ENCODE data around the gene TUBB. TPM values are rescaled to one million over a fixed set of nuclear protein-coding genes. Genes with fewer than 3 reads are reported as not detected.

Gene TUBB
- total and polyA plus RNA-seq, 8 donors = 409 to 1,665 (median 1,126) TPM

DNA sequence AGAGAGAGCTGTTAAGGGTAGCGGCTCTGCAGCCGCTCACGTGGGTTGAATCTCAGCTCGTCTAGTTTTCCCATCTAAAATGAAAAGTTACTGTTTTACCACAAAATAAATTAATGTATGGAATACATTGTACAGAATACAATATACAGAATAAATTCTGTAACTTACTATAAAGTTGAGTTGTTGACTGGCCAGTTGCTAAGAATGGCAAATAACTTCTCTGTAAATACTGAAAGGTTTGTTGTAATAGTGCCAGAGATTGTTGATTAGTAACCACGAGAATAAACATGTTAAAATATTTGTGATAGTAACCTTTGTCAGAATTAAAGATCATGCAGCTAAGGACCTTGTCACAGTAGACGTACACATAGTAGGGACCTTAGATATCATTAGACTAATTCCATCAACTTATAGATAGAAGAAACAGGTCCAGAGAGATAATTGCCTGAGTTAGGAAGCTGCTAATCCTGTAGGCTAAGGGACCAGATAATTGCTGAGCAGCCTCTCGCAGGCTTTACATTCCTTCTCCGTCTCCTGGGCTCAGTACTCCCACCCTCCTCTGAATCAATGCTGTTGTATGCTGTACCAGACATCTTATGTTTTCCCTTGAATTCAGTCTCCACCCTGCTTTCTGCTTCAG is 28.8 kb upstream of the TUBB start:
- Histone ChIP-seq H3K36me3 (no peaks in the 10 kb centered on the region), H3K9me3 (no peaks in the 10 kb centered on the region), H3K27ac (peak overlapping the region; percentile 74 to 97), H3K27me3 (no peaks in the 10 kb centered on the region), H3K4me3 (peak overlapping the region; percentile 47 to 91), H3K4me1 (peaks cover 14 to 42% of the 10 kb centered on the region in 2 donors)
- no peak for DNase-seq
- no peak for ATAC-seq
- TF ChIP-seq, protein P1, sequence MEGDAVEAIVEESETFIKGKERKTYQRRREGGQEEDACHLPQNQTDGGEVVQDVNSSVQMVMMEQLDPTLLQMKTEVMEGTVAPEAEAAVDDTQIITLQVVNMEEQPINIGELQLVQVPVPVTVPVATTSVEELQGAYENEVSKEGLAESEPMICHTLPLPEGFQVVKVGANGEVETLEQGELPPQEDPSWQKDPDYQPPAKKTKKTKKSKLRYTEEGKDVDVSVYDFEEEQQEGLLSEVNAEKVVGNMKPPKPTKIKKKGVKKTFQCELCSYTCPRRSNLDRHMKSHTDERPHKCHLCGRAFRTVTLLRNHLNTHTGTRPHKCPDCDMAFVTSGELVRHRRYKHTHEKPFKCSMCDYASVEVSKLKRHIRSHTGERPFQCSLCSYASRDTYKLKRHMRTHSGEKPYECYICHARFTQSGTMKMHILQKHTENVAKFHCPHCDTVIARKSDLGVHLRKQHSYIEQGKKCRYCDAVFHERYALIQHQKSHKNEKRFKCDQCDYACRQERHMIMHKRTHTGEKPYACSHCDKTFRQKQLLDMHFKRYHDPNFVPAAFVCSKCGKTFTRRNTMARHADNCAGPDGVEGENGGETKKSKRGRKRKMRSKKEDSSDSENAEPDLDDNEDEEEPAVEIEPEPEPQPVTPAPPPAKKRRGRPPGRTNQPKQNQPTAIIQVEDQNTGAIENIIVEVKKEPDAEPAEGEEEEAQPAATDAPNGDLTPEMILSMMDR (IDR thresholded peaks at IDR 0.05) = no peak
- intact Hi-C loops (cut with DNase I) = no loop called here

DNA sequence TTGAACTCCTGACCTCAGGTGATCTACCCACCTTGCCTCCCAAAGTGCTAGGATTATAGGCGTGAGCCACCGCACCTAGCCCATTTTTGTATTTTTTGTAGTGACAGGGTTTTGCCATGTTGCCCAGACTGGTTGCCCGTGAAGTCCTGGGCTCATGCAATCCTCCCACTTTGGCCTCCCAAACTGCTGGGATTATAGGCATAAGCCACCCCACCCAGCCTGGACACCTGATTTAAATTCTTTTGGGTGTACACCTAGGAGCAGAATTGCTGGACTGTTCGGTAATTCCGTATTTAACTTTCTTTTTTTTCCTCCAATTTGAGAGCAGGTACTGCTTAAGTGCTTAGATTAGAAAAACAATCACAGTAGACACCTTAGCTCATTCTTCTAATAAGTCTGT is 23.7 kb upstream of the TUBB start:
- ATAC-seq (no peak), DNase-seq (no peak)
- no peak overlapping the region for H3K27ac ChIP-seq
- no peaks in the 10 kb centered on the region for H3K27me3 ChIP-seq
- H3K4me1 ChIP-seq = peaks cover 0 to 11% of the 10 kb centered on the region in 2 donors
- H3K4me3 ChIP-seq = no peak overlapping the region
- TF ChIP-seq, protein P1 (IDR thresholded peaks at IDR 0.05) = no peak
- intact Hi-C loops (cut with DNase I) = no loop called here
- no peaks in the 10 kb centered on the region for H3K36me3 ChIP-seq
- no peaks in the 10 kb centered on the region for H3K9me3 ChIP-seq

DNA sequence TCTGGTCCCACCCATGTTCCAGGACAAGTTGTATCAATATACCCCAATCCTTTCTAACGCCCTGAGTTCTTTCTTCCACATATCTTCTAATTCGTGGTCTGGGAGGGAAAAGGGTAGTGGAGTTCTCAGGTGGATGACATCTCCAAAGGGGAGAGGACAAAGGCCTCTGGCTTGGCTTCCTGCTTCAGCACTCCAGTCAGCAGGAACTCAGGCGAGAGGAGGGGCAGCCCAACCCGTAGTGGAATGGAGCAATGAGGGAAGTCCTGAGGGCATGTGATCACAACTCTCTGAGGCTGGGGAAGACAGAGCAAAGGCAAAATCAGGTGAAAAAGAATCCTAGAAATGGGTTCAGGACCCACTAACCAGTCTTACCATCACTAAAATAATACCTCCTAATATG is 19.8 kb upstream of the TUBB start:
- H3K36me3 ChIP-seq = peaks cover 0 to 27% of the 10 kb centered on the region in 2 donors
- peaks cover 0 to 21% of the 10 kb centered on the region in 2 donors for H3K4me1 ChIP-seq
- TF ChIP-seq, protein P1 (IDR thresholded peaks at IDR 0.05) = no peak
- DNase-seq (no peak), ATAC-seq (peak; percentile 87)
- H3K4me3 ChIP-seq = no peak overlapping the region
- no peaks in the 10 kb centered on the region for H3K27me3 ChIP-seq
- intact Hi-C loops (cut with DNase I) = no loop called here
- peak overlapping the region in 1 of 2 donors; percentile 18 for H3K27ac ChIP-seq
- no peaks in the 10 kb centered on the region for H3K9me3 ChIP-seq

DNA sequence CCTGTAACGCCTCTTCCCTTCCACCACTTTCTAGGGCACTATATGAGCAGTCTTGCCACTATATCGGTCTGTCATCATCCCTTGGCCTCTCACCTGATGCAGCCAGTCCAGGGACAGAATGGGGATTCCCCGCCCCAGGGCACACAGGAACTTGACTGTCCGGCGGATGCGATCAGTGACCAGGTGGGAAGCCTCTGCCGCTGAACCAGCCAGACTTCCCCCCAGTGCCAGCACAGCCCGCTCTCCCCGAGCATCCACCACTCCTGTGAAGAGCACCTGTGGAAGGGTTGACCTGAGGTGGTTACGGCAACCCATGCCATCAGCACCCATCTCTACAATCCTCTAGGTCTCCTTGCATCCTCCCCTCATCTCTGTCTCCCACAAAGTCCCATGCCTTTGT is 17.1 kb upstream of the TUBB start:
- Histone ChIP-seq H3K9me3 (no peaks in the 10 kb centered on the region), H3K36me3 (peaks cover 0 to 52% of the 10 kb centered on the region in 2 donors), H3K4me1 (peaks cover 0 to 21% of the 10 kb centered on the region in 2 donors), H3K27ac (no peak overlapping the region), H3K4me3 (no peak overlapping the region), H3K27me3 (no peaks in the 10 kb centered on the region)
- intact Hi-C loops (cut with DNase I) = no loop called here
- TF ChIP-seq, protein P1 (IDR thresholded peaks at IDR 0.05) = no peak
- ATAC-seq = no peak
- DNase-seq = no peak

DNA sequence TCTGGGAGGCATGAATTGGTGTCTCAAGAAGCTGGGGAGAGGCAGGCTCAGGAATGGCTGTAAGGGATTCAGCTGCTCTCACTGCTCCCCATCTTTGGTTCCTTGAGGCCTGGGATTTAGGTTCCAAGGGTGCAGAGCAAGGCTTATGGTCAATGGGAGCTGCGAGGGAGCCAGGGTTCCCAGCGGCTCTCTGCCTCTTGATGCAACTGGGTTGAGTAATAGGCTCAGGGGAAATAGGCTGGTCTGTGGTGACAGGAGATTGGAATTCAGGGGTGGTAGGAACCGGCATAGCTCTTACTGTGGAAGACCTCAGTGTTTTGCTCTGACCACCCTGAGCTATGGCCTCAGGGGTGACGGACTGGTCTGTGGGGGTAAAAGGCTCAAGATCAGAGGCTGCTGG is 16.3 kb upstream of the TUBB start:
- no peak for ATAC-seq
- peaks cover 0 to 55% of the 10 kb centered on the region in 2 donors for H3K36me3 ChIP-seq
- intact Hi-C loops (cut with DNase I) = no loop called here

More for the DNA sequence above, 16.3 kb upstream of the TUBB start:
- Histone ChIP-seq H3K4me3 (no peak overlapping the region), H3K9me3 (no peaks in the 10 kb centered on the region), H3K27ac (no peak overlapping the region), H3K27me3 (no peaks in the 10 kb centered on the region), H3K4me1 (peaks cover 0 to 21% of the 10 kb centered on the region in 2 donors)
- DNase-seq = no peak
- TF ChIP-seq, protein P1 (IDR thresholded peaks at IDR 0.05) = no peak
